ENCODE results near the gene RNF41.

DNA sequence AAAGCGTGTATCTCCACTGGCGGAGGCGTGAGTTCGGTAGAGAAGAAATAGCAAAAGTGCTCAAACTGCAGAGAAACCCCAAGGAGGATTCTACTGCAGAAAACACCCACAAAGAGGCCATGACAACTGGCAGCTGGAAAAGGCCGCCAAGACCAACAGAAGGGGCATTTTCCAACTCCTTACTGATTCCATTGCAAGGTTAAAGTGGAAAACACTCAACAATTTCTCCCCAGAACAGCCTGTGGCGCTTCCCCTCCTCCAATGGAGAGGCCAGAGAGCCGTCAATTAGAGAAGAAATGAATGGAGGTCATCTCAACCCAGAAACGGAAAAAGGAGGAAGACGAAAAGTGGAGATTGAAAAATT lies 37.1 kb upstream of the RNF41 start:
- TF ChIP-seq, protein P1, sequence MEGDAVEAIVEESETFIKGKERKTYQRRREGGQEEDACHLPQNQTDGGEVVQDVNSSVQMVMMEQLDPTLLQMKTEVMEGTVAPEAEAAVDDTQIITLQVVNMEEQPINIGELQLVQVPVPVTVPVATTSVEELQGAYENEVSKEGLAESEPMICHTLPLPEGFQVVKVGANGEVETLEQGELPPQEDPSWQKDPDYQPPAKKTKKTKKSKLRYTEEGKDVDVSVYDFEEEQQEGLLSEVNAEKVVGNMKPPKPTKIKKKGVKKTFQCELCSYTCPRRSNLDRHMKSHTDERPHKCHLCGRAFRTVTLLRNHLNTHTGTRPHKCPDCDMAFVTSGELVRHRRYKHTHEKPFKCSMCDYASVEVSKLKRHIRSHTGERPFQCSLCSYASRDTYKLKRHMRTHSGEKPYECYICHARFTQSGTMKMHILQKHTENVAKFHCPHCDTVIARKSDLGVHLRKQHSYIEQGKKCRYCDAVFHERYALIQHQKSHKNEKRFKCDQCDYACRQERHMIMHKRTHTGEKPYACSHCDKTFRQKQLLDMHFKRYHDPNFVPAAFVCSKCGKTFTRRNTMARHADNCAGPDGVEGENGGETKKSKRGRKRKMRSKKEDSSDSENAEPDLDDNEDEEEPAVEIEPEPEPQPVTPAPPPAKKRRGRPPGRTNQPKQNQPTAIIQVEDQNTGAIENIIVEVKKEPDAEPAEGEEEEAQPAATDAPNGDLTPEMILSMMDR (IDR thresholded peaks at IDR 0.05) = no peak
- no peak for TF ChIP-seq POLR2A (IDR thresholded peaks at IDR 0.05)

Measured in testis (tissue), 2 donors.